ENCODE measurements around the gene CELSR1.
"Not testable (repeated sequence)": the region's sequence is repeated elsewhere in the genome, so short reads cannot be mapped to it uniquely, and the experiment has no call there.

The CELSR1 gene

DNA sequence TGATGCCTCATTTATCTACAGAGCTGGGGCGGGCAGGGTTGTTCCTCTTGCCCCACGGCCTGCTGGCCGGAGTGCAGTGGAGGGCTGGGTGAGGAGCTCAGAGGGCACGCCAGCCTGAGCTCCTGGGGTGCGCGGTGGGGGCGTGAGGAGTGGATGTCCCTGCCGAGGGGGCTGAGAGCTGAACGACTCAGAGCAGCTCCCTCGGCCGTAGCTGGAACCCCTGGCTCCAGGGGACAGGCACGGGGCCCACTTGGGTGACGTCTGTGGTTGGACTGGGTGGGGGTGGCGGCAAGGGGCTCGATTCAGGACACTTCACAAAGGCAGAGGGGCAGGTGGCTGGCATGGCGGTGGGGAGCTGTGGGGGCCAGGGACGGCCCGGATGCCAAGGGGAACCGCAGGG is 139.5 kb downstream of the CELSR1 start:
- no peak for DNase-seq (ENCODE audit: low spot score)

DNA sequence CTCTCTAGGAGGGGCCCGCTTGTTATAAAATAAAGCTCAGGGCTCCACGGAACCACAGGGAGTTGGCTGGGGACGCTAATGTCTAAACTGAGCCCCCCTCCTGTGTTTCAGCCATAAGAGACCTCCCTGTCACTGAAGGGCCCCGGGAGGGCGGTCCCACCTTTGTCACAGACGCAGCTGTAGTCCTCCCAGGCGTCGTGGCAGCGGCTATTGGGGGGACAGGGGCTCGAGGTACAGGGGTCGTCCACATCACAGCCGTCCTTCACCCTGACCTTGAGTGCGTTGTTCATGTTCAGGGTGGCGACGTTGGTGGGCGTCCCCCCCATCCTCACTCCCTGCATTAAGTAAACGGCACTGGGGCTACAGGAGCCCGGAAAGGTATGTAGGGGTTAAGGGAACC is 139.9 kb downstream of the CELSR1 start:
- DNase-seq (ENCODE audit: low spot score), result no peak

DNA sequence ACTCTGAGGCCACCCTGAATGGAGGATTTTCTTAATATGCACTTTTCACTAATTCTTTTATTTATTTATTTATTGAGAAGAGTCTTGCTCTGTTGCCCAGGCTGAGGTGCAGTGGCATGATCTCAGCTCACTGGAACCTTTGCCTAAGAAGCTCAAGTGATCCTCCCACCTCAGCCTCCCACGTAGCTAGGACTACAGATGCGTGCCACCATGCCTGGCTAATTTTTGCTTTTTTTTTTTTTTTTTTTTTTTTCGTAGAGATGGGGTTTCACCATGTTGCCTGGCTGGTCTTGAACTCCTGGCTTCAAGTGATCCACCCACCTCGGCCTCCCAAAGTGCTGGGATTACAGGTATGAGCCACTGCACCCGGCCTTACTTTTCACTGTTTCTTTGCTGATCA is 140.4 kb downstream of the CELSR1 start:
- not testable (repeated sequence) for DNase-seq (ENCODE audit: low spot score)

DNA sequence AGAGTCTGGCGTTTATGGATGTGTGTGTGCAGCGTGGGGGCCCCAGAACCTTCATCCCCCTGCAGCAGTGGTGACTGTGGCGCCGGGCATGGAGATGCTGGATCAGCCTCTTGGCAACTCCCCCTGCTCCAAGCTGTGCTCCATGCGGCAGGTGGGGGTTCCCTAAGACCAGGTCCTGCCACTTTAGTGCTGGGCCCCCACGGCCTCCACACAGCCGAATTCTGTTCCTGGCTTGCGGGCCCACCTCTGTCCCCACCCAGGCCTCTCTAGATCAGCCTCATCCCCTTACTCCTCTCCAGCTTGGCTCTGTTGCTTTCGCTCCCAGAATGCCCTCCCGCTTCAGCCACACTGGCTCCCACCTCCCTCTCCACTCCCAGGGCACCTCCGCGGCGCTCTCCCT is 142.3 kb downstream of the CELSR1 start:
- DNase-seq (ENCODE audit: low spot score), result no peak

DNA sequence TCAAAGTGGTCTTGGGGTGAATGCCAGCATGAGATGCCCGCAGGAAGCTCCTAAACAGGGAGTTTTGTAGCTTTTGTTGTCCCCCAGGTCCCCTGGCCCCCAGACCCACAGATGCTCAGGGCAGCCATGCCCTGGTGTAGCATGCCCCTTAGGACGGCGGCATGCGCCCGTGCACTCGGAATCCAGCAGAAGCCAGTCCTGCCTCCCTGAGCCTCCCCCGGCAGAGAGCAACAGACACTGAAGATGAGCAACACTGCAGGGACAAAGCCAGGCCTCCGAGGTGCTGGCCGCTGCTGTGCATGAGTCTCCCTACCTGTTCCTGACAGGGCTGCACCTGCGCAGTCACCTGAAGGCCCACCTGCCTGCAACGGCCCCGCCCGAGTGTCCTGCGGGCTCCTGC is 142.8 kb downstream of the CELSR1 start:
- DNase-seq (ENCODE audit: low spot score), result no peak

DNA sequence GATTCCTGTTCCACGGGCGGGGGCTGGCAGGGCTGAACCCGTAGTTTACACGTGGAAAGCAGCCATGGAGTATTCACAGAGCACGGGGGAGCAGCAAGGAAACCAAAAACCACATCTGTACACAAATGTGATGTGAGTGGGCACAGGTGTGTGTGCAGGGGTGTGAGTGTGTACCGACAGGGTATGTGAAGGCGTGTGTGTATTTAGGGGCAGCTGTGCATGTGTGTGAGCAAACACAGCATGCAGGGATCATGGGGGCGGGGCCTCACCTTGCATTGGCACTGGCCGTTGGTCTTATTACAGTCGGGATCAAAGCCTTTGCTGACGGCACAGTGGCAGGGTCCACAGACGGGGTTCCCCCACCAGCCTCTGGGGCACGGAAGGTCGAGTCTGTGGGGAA is 143.5 kb downstream of the CELSR1 start:
- DNase-seq (ENCODE audit: low spot score), result no peak

DNA sequence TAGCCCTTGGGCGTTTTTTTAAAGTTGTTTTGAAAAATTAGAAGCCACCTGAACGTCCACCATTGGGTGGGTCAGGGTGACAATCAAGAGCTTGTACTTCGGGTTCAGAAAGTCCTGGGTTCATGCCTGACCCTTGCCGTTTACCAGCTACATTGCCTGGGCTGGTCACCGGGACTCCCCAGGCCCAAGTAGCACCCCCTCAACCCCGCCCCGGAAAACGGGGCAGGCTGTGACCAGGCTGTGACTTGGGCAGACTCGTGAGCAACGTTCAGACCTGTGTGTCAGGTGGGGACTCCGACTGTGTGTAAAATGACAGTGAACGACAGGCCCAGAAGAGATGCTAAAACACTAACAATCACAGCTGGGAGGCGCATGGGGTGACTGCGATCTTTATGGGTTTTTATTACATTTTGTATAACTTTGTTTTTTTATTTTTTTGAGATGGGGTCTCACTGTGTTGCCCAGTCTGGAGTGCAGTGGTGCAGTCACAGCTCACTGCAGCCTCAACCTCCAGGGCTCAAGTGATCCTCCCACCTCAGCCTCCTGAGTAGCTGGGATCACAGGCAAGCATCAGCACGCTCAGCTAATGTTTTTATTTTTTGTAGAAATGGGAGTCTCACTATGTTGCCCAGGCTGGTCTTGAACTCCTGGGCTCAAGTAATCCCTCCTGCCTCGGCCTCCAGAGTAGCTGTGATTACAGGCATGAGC is 145.1 kb downstream of the CELSR1 start:
- no peak for DNase-seq (ENCODE audit: low spot score)

DNA sequence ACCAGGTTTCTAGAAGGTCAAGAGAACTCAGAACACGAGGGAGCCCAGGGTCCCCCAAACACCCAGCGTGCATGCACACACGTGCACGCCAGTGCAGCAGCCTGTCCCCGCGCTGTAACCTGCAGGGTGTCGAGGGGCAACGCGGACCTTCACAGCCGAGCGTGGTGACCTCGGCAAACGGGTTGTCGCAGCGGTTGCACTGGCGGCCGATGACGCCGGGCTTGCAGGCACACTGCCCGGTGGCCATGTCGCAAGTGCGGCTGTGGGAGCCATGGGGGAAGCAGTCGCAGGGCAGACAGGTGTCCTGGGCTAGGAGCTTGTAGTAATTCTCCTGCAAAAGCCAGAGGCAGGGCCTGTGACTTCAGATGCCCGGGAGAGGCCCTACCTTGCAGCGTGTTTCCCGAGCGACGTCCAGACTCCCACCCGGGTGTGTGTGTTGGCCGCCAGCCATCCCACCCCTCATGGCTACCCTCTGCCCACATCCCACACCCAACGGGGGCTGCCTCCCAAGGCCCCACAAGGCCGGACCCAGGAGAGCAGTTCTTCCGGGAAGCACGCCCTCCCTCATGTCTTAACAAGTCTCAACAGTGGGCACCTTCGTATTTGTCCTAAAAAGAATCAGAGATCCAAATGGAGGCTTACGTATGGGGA is 145.8 kb downstream of the CELSR1 start:
- DNase-seq (ENCODE audit: low spot score), result no peak

DNA sequence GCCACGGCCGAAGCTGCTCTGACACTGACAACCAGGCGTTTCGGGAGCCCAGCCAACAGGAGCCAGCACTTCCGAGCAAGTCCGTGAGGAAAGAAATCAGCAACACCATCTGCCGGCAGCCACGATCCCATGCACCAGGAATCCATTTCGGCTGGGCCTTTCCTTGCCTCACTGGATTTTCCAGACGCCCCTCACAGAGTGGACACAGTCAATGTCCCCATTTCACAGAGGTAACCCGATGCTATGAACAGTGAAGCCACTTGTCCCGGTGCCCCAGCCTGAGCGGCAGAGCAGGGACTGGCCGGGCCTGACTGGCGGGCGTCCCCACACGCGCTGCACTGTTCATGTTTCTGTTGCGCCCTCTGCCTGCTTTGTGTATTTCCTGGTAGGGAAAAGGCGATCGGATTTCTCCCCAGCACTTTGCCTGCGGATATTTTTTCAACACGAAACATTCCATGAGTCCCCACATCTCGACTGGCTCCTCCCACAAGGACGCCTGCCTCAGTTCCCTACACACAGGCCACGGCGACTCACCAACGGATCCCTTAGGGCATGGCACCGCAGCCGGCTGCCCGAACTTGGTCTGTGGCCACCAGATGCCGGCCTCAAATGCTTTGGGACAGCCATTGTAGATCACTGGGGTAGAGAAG is 146.6 kb downstream of the CELSR1 start:
- DNase-seq (ENCODE audit: low spot score), result no peak

DNA sequence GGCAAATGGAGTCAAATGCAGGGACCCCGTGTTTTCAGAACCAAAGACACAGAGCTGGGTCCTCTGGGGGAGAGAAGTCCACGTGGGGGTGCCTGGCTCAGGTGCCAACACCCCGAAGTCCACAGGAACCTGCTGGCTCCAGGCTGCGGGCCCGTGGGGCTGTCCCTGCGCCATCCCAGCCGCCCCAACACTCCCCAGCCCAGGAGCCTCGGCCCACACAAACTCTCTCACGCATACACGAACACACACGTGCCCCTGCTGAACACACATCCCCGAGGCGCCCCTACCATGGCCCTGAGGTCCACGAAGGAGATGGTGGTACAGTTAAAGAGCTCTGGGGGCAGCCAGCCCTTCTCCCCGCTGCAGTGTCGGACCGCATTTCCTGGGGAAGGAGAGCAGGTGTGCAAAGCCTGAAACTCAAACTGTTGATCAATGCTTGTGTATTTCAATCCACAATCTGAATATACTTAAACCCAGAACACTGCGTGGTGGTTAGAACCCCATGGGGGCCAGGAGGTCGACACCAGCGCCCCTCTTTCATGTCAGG is 147.2 kb downstream of the CELSR1 start:
- DNase-seq (ENCODE audit: low spot score), result no peak

DNA sequence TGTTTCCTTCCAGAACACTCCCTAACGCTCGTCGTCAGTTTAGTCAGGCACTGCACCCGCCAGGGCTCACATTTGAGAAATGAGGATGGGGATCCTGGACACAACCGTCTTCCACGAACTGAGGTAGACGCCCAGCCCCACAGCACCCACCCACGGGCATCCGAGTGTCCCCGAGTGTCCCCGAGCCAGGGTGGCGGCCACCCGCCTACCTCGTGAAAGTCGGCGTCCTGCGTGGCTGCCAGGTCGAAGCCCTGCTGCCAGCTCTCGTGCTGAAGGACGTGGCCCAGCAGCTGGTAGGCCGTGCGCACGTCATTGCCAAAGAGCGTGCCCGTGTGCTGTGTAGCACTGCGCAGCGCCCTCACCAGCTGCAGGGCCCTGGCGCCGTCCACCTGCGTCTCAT is 148.3 kb downstream of the CELSR1 start:
- DNase-seq (ENCODE audit: low spot score), result no peak

DNA sequence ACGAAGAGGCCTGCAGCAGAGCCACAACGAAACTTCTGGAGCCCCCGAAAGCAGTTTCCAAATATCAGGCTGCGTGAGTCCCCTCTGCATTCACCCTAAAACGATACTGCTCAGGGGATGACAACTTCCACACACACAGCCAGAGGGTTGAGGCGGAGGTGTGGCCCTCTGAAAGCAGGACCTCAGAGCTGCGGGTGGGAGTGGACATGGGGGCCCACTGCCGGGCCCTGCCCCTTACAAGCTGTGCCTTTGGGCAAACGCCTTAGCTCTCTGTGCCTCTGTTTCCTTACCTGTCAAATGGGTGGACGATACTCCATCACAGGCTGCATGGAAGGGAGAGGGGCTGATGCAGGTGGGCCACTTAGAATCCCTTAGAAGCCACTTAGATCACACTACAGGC is 148.8 kb downstream of the CELSR1 start:
- no peak for DNase-seq (ENCODE audit: low spot score)

DNA sequence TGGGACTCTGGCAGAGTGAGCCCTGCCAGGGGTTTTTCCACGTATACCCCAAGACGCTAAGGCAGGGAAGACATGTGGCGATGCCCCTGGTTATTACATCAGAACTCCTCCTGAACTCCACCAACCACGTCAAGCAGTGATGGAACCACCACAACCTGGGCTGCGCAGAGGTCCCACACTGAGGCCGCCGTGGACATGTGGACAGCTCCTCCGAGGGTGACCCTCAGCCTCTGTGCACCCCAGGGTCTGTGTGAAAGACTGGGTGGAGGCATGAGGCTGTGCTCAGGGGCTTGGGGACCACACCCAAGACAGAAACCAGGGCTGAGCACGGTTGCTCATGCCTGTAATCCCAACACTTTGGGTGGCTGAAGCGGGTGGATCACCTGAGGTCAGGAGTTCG is 149.7 kb downstream of the CELSR1 start:
- no peak for DNase-seq (ENCODE audit: low spot score)

DNA sequence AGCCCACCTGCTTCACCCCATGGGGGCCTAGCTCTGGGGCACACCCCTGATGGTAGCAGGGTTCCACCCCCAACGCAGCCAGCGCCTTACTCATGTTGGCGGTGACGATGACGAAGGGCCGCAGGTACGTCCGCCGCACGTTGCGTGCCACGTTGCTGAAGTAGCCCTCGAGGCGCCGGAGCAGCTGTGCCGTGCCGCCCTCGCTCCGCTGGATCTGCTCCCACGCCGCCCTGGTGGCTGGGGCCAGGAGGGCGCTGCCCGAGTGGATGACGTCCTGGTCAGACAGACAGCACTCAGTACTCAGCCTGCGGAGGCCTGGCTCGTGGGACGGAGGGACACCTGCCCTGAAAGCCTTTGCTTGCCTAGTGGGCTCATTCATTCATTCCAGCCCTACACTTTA is 151.1 kb downstream of the CELSR1 start:
- no peak for DNase-seq (ENCODE audit: low spot score)

DNA sequence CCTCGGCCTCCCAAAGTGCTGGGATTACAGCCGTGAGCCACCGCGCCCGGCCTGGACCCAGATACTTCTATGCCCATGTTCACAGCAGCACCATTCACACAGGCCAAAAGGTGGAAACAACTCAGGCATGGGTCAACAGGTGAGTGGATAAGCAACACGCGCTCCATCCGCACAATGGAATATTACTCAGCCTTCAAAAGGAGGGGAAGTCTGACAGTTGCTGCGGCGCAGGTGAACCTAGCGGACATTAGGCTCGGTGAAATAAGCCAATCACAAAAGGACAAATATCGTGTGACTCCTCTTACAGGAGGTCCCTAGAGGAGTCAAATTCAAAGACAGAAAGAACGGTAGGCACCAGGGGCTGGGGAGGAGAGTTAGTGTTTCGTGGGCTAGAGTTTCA is 154.9 kb downstream of the CELSR1 start:
- no peak for DNase-seq (ENCODE audit: low spot score)

DNA sequence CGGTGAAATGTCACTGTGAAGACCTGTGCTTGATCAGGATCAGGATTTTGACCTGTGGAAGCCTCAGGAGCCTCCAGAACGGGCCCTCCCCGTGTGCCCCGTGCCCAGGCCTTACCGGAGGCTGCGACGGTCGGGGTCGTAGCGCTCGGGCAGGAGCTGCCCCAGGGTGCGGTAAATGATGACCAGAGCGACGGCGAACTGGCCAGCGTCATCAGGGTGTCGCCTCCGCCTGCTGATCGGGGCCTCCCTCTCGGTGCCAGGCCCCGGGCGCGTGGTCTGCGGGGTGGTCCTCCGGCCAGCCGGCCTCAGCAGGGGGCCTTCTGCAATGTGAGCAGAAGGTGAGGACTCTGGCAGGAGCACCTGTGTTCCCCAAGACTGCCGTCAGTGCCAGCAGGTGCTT is 155.7 kb downstream of the CELSR1 start:
- no peak for DNase-seq (ENCODE audit: low spot score)

DNA sequence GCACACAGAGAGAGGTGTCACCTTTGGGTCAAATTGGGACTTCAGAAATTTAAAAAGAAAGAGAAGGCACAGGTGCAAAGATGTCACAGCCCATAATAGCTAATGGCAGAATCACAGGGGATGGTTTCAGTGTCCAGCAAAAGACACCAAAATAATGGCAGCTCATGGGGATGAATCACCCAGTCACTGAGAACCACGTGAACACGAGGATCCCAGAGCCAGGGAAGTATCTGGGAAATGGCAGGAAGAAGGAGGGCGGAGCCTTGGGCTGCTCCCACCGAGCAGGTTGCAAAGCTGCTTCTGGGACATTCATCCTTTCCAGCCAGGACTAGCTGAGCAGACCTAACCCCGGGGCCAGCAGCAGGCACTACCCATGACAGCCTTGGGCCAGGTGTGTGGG is 156.3 kb downstream of the CELSR1 start:
- DNase-seq (ENCODE audit: low spot score), result no peak

DNA sequence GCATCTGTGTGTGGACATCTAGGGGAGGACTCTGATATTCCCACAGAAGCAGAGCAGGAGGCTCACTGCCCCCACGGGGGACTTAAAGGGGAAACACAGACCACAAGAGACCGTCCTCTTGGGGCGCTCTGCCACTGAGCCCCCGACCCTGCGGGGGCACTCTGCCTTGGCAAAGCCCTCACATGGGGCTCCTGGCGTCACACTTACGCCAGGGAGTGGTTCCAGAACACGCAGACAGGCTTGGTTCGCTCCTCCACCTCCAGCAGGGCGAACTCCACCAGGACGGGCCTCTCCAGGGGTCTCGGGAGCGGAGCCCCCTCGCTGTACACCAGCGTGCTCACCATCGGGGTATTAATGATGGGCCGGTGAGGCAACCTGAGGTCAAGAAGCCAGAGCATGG is 156.8 kb downstream of the CELSR1 start:
- DNase-seq (ENCODE audit: low spot score), result no peak

DNA sequence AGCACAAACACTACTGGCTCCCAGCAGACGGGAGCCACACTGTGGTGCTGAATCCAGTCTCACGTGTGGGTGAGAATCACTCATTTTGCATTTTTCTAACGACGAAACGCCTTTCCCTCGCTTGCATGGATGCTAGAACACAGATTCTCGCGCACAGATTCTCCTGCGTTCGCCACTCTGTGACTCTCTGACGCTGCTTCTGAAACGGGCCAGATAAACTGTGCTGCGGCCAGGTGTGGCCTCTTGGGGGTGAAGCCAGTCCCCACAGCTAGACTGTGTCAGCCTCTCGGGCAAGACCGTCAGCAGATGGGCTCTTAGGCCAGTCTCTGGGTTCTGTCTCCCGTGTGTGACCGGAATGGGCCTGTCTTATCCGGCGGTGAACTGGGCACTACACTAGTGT is 157.4 kb downstream of the CELSR1 start:
- no peak for DNase-seq (ENCODE audit: low spot score)

DNA sequence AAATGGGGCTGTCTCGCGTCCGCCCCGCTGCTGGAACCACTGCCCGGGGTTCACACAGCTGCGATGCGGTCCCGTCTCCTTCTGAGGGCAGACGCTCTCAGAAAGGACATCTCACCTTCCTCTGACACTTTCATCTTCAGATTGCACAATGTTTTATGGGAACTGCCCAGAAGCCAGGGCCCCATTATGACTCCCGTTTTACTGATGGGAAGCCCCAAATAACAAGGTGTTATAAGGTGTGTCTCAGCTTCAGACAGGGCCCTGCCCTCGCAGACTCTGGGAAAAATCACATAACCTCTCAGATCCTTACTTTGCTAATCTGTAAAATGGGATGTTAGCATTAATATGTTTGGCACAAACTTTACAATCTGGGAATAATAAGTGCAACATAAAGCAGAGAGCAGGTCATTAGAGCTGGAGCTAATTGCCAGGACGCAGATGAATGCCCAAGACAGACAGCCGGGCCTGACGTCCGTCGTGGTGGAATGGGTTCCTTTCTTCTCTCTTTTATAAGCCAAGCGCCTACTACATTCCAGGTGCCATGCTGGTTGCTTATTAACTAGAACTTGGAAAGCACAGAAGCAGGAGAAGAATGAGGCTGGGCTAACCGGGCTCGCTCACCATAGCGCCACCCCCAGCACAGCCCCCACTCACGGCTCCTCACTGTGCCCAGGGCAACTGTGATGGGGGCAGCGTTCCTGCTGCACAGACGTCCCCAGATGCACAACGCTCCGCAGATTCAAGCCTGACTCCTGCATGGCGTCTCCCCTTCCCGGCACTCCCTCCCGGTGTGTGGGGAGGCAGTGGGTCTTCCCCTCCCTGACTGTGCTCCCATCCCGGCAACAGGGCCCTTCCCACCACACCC is 158.1 kb downstream of the CELSR1 start:
- no peak for DNase-seq (ENCODE audit: low spot score)

DNA sequence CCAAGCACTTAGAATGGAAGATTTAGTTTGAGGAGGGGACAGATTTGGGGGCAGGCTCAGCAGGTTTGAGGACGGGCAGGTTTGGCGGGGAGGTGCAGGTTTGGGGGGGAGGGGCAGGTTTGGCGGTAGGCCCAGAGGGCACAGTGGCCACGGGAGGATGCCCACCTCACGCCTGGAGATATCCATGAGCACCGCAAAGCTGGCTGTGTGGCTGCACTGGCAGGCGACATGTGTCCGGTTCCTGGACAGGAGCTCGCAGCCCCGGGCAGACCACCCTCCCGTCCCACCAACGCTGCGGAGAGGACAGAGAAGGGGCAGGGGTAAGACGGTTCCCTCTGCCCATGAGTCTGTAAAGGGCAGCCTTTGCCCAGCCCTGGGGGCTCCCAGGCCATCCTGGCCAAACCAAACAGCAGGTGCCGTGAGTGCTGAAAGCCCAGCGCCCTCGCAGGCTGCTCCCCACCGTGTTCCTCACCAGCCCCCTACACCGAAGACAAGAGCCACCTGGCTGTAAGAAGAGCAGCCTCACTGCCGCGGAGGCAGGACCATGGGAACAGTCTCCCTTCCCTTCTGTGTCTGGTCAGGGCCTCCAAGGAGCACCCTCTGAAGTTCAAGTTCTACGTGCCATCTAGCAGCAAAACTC is 158.9 kb downstream of the CELSR1 start:
- DNase-seq (ENCODE audit: low spot score), result no peak
